ENCODE data around the gene SUN1.
"Not testable (repeated sequence)": the region's sequence is repeated elsewhere in the genome, so short reads cannot be mapped to it uniquely, and the experiment has no call there.

DNA sequence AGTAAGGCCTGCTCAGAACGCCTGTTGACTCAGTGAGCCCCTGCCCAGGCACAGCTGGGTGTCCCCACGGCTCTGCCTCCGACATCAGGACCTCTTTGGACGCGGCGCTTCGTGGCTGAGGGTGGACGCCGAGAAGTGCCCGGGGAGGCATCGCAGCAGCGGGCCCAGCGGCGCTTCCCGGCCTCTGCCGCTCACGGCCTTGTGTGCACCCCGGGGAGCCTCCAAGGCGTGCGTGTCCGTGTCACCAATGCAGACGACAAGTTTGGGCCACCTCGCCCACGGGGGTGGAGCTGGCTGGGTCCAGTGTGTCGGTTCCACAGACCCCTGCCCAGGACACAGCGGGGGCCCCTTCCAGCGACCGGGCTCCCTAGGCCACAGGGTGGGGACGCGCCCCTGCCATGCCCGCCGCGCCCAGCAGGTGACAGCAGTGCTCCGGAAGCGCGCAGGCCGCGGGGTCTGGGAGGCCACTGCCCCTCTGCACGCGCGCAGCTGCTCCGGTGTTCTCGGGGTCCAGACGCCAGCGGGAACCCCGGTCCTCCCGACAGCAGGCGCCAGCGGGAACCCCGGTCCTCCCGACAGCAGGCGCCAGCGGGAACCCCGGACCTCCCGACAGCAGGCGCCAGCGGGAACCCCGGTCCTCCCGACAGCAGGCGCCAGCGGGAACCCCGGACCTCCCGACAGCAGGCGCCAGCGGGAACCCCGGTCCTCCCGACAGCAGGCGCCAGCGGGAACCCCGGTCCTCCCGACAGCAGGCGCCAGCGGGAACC is 76.5 kb downstream of the SUN1 start:
- TF ChIP-seq POLR2AphosphoS5 (IDR thresholded peaks at IDR 0.05; ENCODE audit: low read depth, low read length); JUND (IDR thresholded peaks at IDR 0.05); EZH2phosphoT487 (IDR thresholded peaks at IDR 0.05; ENCODE audit: borderline replicate concordance, low read depth); RCOR1 (IDR thresholded peaks at IDR 0.05; ENCODE audit: low read length); MEF2A (IDR thresholded peaks at IDR 0.05; ENCODE audit: borderline replicate concordance, low read depth); FOSL2 (IDR thresholded peaks at IDR 0.05; ENCODE audit: borderline replicate concordance, low read depth); YY1 (IDR thresholded peaks at IDR 0.05; ENCODE audit: low read depth); RFX5 (IDR thresholded peaks at IDR 0.05; ENCODE audit: low read length): not testable (repeated sequence)
- TF ChIP-seq, protein P1, sequence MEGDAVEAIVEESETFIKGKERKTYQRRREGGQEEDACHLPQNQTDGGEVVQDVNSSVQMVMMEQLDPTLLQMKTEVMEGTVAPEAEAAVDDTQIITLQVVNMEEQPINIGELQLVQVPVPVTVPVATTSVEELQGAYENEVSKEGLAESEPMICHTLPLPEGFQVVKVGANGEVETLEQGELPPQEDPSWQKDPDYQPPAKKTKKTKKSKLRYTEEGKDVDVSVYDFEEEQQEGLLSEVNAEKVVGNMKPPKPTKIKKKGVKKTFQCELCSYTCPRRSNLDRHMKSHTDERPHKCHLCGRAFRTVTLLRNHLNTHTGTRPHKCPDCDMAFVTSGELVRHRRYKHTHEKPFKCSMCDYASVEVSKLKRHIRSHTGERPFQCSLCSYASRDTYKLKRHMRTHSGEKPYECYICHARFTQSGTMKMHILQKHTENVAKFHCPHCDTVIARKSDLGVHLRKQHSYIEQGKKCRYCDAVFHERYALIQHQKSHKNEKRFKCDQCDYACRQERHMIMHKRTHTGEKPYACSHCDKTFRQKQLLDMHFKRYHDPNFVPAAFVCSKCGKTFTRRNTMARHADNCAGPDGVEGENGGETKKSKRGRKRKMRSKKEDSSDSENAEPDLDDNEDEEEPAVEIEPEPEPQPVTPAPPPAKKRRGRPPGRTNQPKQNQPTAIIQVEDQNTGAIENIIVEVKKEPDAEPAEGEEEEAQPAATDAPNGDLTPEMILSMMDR (IDR thresholded peaks at IDR 0.05): peak; percentile 73
- TF ChIP-seq, protein P2, sequence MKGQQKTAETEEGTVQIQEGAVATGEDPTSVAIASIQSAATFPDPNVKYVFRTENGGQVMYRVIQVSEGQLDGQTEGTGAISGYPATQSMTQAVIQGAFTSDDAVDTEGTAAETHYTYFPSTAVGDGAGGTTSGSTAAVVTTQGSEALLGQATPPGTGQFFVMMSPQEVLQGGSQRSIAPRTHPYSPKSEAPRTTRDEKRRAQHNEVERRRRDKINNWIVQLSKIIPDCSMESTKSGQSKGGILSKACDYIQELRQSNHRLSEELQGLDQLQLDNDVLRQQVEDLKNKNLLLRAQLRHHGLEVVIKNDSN (IDR thresholded peaks at IDR 0.05; ENCODE audit: borderline replicate concordance, low read depth): not testable (repeated sequence)
- TF ChIP-seq, protein P3, sequence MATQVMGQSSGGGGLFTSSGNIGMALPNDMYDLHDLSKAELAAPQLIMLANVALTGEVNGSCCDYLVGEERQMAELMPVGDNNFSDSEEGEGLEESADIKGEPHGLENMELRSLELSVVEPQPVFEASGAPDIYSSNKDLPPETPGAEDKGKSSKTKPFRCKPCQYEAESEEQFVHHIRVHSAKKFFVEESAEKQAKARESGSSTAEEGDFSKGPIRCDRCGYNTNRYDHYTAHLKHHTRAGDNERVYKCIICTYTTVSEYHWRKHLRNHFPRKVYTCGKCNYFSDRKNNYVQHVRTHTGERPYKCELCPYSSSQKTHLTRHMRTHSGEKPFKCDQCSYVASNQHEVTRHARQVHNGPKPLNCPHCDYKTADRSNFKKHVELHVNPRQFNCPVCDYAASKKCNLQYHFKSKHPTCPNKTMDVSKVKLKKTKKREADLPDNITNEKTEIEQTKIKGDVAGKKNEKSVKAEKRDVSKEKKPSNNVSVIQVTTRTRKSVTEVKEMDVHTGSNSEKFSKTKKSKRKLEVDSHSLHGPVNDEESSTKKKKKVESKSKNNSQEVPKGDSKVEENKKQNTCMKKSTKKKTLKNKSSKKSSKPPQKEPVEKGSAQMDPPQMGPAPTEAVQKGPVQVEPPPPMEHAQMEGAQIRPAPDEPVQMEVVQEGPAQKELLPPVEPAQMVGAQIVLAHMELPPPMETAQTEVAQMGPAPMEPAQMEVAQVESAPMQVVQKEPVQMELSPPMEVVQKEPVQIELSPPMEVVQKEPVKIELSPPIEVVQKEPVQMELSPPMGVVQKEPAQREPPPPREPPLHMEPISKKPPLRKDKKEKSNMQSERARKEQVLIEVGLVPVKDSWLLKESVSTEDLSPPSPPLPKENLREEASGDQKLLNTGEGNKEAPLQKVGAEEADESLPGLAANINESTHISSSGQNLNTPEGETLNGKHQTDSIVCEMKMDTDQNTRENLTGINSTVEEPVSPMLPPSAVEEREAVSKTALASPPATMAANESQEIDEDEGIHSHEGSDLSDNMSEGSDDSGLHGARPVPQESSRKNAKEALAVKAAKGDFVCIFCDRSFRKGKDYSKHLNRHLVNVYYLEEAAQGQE (IDR thresholded peaks at IDR 0.05; ENCODE audit: low read depth, low read length): not testable (repeated sequence)
